Stimulated activated naive CD4-positive, alpha-beta T cell treated with Interleukin-2 at 50 U/mL for 16 hours (primary cell): Measurements from ENCODE around the gene TACC2.

Experiments used
- DNase-seq: peaks from one replicate; lab custom pipeline; 2025; lab: John Stamatoyannopoulos, UW

The TACC2 gene

DNA sequence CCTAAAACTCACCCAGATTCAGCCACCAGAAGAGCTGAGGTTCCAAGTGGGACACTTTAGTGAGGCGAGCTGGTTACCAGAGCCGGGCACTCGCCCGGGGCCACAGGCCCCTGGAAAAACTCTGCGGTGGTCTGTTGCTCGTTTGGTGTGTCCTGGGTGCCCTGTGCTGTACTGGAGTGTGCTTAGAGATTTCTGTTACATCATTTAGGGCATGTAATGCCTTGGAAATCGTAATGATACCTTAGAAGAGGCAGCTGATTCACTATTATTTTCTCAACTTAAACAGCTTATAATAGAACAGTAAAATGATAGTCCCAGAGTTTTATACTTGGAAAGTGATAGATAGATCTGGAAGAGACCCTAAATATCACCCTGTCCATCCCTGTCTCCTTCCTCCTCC, 233.7 kb downstream of the TACC2 start:
- no peak for DNase-seq

DNA sequence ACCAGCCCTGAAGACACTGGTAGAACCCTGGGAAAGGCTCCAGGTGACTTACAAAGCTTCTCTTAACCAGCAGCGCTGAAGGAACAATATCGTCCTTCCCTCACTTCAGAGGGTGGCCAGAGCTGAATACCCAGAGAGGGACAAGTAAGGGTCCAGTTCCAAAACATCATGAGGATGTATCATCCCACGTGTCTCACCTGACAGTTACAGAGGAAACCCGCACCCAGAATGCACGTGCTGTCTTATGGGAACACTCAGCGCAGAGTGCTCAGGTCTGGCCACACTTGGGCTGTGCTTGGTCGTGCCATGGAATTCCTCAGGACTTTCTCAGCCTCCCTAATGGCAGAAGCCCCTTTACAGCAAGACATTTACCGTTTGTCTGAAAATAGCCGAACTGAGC, 235.2 kb downstream of the TACC2 start:
- DNase-seq: no peak

DNA sequence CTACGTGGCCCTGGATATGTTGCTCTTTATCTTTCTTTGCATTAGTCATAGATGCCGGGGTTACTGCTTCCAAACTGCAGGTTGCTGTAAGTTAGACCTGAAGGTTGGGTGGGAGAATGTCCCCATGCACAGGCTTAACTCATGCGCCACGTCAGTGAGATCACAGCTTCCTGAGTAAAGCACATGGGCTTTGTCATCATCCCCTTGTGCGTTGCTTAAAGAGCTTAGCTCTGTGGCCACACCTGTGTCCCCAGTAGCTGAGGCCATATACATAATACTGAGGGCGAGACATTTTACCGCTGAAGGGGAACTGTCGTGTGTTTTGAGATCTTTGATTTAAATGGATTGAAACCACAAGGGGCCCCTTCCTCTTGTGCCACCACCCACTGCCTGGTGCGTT, 236.4 kb downstream of the TACC2 start:
- no peak for DNase-seq

DNA sequence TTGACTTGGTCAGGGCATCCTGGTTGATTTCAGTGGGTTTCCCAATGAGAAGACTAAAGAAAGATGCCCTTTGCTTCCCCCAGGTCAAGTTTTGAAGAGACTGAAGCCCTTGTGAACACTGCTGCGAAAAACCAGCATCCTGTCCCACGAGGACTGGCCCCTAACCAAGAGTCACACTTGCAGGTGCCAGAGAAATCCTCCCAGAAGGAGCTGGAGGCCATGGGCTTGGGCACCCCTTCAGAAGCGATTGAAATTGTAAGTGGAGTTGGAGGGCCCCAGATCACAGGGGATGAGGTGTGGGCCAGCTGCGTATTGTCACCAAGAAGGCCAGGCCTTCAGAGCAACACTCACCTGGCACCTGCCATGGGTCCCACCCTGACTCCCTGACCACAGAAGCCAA, 238.8 kb downstream of the TACC2 start:
- DNase-seq: no peak

DNA sequence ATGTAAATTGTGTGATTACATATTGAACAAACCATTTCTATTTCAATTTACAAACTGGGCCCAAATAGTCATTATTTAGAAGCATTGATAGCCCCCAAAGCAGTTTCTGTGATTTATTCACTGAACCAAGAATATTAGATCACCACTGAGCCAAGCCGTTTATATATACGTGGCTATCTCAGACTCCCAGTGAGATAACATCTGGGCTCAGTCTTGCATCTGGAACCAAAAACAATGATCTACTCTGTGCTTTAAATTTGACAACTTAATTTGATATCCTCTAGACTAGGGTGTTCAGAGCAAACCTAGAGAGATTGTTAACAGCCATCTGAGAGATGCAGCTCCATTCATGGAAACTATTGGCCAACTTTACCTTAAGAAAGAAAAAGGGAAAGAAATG, 240.7 kb downstream of the TACC2 start:
- no peak for DNase-seq

DNA sequence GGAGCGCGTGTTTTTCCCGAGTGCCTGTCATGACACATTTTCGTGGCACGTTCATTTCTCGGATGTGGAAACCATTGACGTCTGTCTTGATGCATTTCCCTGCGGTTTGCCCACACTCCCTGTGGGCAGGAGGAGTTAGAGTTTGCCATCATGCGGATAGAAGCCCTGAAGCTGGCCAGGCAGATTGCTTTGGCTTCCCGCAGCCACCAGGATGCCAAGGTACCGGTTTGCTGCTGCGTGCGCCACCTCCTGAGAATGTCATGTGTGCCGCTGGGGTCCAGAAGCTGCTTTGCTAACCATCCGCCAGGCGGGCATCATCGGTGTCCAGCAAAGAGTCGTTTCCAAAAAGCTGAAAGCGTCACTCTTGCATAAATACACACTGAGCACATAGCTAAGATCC, 241.3 kb downstream of the TACC2 start:
- no peak for DNase-seq

DNA sequence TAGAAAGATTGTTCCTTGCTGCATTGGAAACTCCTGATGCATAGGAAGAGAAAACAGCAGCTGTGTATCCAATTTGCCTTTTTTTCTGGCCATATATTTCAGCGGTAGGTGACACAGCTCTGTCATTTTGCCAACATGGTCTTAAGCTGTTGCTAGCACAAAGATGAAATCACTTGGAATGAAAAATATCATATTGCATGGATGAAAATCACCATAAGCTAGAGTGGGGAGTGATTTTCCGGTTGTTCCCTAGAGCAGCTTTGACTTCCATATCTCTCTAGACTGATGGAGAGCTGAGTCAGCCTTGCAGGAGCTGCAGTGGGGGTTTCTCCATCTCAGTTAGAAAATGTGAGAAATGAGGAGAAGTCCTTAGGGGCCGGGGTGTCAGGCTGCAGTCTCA, 243.8 kb downstream of the TACC2 start:
- DNase-seq: no peak

DNA sequence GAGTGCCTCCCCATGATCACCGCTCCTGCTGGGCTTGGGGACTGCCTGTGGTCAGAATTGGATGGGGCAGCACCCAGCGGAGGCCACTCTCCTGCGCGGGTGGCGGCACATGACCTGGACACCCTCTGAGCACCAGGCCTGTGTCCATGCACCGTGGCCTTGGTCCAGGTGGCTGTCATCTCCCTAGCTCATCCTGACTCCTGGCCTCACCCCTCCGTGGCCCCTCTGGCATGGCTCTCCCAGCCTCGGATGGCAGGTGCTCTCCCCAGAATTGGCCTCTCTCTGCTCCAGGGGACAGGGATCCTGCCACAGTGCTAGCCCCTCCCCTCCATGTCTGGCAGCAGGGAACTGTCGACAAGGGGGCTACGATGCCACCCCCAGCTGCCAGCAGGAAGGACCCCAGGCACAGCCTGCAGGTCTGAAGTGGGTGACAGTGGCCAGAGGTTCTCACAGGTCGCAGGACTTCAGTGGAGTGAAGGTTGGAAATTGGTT, 244.9 kb downstream of the TACC2 start:
- DNase-seq: no peak

DNA sequence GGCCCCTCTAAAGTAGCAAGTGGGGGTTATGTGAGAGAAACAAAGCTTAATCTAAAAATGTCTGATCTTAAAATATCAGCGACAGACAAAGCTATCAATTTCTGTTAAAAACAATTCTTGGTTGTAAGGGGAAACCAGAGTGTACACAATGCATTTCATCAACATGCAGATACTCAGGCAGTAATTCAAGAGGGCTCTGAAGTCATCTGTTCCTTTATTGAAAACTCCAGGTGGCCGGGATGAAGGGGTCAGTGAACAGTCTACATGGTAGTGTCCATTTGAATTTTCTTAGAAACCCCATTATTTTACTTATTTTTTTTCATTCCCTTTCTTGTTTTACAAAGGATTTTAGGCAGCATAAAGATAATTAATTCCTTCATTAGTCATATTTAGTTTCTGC, 245.5 kb downstream of the TACC2 start:
- no peak for DNase-seq

DNA sequence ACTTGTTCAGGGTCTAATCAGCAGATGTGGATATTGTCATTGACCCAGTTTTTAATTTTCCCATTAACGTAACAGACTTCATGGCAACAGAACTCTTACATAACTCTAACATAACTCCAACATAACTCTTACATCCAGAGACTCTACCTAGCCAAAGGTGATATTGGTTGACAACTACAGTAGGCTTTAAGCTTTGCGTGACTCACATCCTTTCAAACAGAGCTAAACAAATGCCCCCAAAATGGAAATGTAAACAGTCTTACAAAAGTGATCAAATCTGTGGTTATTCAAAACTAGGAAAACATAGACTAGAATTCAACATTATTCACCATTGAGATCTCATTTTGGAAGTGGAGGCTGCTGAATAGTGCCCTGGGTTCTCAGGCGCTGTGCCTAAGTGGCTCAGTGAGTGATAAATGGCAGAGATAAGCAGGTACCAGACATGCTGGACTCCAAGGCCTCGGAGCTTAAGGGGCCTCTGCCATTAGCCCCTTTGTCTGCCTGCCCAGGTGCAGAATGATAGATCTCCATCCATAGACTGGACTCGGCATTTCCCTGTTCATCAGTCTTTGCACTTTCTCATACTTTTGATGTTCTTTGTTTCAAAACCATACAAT, 247.8 kb downstream of the TACC2 start:
- no peak for DNase-seq

DNA sequence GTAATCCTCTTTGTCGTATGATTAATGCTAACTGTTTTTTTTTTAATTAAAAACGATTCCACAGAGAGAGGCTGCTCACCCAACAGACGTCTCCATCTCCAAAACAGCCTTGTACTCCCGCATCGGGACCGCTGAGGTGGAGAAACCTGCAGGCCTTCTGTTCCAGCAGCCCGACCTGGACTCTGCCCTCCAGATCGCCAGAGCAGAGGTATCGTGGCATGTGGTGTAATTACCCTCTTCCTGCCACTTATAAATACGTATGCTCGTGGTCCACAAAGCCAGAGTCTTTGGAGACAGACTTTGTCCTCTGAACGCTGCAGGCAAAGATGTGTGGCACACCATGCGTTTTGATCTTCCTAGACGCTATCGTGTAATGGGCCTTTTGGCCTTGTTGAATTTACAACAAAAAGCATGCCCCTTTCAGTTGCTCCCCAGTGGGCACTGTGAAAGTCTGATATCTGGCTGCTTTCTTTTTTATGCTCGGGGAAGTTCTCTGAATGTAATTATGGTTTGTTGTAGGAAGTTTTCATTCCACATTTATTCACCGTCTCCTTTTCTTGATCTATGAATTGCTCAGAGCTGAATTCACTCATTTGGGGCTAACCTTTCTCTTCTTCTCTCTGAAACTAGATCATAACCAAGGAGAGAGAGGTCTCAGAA, 248.5 kb downstream of the TACC2 start:
- DNase-seq: no peak

DNA sequence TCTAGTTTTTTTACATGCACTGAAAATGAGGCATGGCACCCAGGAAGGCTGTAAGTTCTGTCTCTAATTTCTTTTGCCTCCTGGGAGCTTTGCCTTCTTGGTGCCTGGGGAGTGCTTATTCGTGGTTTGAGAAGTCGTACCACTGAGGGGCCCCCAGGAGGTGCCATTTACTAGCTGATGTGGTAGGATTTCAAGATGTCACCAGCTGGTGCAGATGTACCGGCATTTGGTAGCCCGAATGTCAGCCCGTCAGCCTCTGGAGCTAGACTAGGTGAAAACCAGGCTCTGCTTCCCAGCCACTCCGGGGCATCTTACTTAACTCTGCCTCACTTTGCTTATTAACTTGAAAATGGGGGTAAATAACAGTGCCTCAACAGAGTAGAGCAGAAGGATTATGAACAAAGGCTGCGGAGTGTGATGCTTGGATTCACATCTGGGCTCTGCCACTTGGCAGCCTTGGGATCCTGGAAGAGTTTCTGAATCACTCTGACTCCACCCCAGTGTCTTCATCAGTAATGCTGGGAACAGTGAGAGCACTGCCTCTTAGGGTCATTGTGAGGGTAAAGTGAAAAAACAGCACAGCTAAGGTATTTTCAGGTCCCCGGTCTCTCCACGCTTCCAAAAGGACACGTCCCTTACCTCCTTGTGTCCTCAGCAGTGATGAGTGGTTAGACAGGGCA, 250.8 kb downstream of the TACC2 start:
- DNase-seq: no peak

DNA sequence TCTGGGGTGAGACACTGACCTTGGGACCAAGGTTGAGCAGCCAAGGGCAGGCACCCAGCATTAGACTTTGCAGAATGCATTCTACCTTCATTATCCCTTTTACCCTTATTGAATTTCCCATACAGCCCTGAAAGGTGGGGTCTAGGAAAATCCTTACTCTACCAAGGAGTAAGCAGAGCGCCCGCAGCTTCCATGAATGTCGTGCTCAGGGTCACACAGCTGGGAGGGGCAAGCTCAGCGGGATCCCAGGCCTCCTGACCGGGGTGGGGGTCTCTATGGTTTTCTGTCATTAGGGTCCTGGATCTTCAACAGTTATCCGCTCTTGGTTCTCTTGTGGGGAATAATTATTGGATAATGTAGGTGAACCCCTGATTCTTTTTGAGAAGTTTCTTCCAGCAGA, 251.4 kb downstream of the TACC2 start:
- no peak for DNase-seq

DNA sequence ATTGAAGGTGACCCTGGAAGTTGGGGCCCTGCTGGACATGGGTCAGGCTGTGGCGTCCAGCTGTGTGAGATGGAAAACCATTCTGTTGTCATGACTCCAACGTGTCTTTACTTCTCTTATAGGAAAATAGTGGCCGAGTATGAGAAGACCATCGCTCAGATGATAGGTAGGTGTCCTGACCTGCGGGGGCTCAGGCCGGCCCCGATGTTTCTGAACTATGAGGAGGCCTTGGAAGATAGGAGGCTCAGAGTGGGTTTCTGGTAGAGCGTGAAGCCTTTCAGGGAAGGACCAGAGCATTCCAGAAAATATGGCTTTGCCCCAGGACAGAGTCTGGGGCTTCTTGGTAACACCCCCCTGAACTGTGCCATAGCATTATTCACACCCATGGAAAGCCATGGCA, 252.9 kb downstream of the TACC2 start:
- DNase-seq: no peak

DNA sequence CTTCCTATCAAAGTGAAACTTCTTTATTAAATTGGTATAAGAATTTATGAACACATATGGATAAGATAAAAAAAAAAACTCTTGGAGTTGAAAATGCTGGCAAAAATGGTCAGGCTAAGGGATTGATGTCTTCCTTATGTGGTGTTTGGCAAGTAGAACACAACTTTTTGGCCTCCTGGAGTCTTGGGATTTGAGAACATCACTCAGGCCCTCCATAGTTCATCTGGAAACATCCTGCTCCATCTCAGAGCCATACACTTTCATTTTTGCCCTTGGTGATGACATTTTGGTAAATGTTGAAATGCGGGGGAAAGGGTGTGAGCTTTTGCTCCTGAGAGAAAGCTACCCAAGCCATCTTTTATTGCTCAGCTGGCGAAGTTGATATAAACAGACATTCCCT, 254.6 kb downstream of the TACC2 start:
- DNase-seq: no peak

DNA sequence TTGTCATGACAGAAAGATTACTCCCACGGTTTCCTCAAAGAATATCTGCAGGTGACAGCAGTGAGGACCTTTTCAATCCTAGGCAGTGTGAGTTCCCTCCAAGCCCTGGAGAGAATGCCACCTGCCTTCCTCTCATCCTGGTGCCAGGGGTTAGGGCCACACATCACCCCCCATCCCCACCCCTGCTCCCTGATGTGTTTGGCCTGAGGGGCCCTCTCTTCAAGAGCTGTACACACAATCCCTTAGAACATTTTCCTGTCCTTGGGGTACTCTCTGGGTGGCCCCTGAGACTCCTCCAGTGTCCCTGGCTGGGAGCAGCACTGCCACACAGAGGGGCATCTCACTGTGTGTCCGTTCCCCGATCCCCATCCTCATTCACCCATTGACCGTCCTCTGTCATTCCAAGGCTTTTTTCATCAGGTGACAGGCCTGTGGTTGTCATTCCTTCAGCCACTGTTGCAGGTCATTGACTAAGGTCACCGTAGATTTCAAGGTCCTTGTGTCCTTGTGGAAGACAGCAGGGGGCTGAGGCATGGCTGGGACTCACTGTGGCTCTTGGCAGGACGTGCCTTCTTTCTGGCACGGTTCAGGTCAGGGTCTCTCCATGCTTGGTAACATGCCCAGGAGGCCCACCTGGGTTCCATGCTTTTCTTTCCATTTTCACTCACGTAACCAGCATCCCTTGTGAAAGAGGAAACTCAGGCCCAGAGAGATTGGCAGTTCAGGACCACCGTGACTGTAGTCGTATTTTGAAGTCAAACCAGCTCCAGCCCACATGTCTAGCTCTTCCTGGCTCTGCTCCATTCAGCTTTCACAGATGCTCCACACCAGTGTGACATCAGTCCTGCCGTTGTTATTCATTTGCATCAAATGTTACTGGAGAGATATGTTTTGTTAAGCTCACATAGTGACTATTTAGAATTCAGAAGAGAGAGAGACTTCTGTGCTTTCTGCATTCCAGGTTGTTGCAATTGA, 255.3 kb downstream of the TACC2 start:
- no peak for DNase-seq

DNA sequence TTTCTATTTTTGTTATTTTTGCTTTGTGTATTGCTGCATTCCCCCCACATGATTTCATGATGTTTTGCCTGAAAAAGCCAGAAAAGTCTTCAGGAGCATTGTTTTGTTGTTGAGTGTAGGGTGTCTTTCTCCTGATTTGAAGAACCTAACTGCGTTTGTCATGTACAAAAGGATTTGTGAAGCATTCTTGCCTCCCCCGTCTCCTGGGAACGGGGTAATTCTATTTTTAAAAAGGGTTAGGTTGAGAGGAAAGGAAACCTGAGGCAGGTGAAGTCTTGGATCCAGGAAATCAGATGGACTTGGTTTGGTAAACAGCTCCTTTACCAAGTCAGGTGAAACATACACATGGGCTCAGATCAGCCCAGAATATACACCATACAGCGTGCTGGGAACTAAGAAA, 256.2 kb downstream of the TACC2 start:
- no peak for DNase-seq

DNA sequence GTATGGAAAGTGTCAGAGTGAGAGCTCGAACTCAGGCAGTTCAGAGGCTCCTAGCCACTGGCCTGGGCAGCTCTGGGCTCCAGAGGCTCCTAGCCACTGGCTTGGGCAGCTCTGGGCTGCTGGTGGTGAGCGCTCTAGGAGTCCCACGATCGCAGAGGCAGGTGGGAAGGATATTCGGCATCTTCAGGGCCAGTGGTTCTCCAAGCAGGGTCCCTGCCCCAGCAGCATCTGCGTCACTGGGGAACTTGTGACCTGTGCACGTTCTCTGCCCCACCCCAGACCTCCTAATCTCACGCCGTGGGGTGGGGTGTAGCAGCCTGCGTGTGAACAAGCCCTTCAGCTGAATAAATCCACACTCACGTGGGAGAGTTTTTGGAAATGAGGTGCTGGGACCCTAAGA, 256.9 kb downstream of the TACC2 start:
- DNase-seq: no peak

DNA sequence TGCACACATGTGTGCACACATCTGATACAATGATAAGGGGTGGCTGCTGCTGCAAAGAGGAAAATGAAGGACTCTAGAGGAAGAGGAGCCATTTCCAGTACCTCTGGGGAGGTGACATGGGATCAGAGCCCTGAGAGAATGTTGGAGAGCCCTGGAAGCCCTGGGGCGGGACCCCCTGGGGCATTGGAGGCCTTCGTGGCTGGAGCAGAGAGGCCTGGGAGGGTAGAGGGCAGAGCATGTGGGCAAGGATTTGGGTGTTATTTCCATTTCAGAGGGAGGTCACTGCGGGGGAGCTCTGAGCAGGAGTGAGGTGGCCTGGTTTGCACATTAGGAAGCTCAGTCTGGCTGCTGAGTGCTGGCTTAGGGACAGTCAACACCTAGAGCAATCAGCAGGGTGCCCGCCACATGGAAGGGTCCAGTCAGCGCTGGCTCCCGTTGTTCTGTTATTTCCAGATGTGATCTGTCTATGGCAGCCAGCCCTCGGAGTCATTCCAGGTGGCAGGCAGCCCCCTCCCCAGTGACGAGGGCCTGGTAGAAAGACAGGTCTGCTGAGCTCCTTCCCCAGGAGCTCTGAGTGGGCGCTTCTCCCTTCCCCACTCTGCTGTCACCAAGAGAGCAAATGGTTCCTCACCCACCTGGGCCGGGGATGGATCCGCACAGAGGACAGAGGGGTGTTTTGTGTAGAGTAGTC, 258.0 kb downstream of the TACC2 start:
- no peak for DNase-seq

DNA sequence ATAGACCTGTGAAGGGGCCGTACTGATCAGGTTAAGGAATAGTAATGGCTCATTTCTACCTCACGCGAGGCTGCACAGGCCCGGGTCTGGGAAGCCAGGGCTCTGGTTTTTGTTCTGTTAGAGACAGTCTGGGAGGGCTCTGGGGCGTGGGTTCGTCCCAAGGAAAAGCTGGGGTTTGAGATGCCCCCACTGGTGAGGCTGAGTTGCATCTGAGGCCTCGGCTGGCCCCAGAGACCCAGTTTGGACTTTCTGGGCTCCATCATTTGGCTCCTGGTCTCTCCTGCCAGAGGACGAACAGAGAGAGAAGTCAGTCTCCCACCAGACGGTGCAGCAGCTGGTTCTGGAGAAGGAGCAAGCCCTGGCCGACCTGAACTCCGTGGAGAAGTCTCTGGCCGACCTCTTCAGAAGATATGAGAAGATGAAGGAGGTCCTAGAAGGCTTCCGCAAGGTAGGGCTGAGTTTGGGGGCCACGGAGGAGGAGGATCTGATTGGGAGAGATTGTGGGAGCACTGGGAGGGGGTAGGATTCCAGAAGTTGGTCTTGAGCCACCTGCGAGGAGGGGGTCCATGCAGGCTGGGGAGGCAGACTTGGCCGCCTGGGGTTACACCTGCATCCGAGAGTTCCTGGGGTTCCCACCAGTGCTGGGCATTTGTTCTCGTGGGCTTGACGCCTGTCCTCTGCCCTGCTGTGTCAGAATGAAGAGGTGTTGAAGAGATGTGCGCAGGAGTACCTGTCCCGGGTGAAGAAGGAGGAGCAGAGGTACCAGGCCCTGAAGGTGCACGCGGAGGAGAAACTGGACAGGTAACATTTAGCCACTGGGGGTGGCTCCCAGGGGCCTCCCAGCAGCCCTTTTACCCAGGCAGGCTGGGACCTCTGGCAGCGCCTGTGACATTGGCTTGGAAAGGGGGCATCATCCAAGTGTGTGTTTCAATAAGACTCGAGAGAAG, 259.7 kb downstream of the TACC2 start:
- no peak for DNase-seq
